Stimulated activated CD4-positive, alpha-beta T cell treated with anti-CD3 and anti-CD28 coated beads, Interleukin-1b, Interleukin-23, amount 100 ng/mL, for 48 hours (primary cell): ENCODE results near the gene CD63.
"Not testable (repeated sequence)": the region's sequence is repeated elsewhere in the genome, so short reads cannot be mapped to it uniquely, and the experiment has no call there.

ENCODE experiments used
- DNase-seq: peaks from one replicate; pipeline ENCODE4 v3.0.0-alpha.2; 2020

CD63 gene, protein sequence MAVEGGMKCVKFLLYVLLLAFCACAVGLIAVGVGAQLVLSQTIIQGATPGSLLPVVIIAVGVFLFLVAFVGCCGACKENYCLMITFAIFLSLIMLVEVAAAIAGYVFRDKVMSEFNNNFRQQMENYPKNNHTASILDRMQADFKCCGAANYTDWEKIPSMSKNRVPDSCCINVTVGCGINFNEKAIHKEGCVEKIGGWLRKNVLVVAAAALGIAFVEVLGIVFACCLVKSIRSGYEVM

DNA sequence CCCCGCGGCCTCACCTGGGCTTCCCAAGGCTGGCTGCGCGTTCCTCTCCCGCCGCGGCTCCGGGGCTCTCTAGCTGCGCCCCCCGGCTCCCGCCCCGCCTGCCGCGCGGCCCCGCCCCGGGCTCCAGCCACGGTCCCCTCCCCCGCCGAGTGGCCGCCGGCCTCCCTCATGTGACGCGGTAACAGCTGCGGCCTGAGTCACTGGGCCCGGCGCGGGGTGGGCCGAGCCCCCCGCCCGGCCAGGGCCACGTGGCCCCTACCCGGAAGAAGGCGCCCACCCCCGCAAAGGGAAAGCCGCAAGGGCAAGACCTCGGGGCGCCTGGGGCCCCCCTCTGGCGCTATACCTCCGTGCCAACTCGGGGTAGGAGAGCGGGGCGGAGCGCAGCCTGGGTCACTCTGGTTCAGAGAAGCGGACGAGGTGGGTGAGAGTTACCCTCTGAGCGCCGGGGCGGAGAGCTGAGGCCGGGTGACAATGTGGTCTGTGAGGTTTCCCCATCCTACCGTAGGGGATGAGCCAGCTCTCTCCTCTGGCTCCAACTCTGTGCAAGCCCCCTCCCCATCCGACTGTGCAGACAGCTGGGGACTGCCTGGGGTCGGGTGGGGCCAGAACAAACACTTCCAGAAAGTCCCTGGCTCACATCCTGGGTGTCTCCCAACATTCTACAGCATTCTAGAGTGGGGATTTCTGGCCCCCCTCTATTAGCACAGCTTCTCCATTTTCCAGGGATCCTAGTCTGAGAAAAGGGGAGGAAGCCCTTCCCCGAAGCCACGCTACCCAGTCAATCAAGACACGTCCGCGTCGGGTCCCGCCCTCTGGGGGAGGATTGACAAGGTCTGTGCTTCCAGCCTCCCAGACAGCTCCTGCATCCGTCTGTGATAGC lies at the start of gene CD63:
TSS of gene CD63 (minus strand) at position 71 of the 880 bp plus-strand sequence. CDS start 668 bp downstream, outside the sequence.
- DNase-seq: peak; percentile 76

DNA sequence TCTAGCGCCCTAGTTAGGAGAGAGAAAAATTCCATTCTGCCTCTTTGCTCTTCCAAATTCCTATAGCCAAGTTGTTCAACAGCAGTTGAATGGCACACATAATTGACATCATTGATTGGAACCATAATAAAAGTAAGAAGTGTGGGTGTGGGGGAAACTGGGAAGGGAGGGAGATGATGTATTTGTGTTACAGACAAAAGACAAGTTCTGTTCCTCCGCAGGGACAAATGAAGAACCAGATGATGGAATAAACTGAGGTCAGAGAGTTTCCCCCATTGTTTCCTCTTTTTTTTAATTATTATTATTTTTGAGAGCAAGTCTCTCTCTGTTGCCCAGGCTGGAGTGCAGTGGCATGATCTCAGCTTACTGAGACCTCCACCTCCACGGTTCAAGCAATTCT lies 49.0 kb upstream of the CD63 start:
- DNase-seq: no peak

- no peak for DNase-seq
Measured at GRCh38 chr12:55771736-55772135, 42.9 kb upstream of the CD63 start.

- DNase-seq: no peak
Measured at GRCh38 chr12:55767156-55767555, 38.3 kb upstream of the CD63 start.

DNA sequence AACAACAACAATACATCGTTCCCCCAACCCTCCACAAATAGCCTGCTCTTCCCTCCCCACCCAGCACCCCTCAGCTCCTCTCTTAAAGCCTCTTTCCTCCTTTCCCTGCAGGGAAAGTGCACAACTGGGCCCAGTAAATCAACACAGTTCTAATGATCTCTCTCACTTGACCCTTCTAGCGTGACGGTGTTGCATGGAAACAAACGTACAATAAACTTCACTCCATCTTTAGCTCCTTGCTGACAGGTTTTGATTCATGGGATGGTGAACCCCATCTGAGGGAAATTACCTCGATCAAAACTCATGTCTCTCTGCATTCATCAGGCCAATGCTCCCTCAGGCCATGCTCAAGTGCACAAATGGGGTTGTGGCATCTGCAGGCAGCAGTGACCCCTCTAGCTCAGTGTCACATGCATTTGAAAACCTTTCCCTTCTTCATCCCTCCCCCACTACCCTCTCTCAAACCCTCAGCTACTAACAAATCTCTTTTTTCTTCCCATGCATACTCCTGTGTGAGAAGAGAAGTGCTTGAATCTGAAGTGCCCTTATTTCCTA lies 37.0 kb upstream of the CD63 start:
- no peak for DNase-seq

GRCh38 chr12:55762646-55763045 lies 33.8 kb upstream of the CD63 start:
- DNase-seq: no peak

DNA sequence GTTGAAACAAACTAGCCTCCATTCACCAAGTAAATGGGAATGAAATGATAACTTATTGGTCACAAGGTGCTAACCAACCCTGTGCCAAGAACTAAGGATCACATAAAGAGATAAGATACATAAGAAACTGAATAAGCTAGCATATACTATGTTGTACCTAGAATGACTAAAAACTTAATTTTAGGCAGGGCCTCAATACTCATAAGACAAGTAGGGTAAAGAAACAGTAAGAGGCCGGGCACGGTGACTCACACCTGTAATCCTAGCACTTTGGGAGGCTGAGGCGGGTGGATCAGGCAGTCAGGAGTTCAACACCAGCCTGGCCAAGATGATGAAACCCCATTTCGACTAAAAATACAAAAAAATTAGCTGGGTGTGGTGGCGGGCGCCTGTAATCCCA lies 31.9 kb upstream of the CD63 start:
- DNase-seq: peak; percentile 80

DNA sequence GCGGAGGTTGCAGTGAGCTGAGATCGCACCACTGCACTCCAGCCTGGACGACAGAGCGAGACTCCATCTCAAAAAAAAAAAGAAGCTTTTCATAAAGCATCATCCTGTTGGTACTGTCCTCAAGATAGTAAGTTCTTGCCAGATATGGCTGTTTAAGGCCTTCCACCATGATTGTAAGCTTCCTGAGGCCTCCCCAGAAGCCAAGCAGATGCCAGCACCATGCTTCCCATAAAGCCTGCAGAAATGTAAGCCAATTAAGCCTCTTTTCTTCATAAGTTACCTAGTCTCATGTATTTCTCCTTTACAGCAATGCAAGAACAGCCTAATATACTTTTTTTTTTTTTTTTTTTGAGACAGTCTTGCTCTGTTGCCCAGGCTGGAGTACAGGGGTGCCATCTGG lies 29.8 kb upstream of the CD63 start:
- DNase-seq: not testable (repeated sequence)

DNA sequence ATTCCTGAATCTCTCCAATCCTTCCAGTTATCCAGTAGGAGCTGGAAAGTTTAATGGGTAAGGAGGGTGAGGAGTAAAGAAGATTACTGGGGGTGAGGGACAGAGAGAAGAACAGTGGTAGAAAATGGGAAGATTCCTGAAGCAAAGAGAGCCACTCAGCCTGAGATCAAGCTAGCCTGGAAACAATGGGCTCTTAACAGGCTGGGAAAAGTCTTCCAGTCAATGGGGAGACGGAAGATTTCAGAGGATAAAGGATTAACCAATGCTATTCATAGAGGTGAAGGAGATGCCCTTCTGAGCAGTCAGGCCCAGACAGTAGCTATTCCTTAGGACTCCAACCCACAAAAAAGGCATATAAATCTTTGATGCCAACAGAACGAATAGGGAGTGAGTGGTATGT lies 28.9 kb upstream of the CD63 start:
- no peak for DNase-seq

- DNase-seq: no peak
Measured at GRCh38 chr12:55755246-55755645, 26.4 kb upstream of the CD63 start.

DNA sequence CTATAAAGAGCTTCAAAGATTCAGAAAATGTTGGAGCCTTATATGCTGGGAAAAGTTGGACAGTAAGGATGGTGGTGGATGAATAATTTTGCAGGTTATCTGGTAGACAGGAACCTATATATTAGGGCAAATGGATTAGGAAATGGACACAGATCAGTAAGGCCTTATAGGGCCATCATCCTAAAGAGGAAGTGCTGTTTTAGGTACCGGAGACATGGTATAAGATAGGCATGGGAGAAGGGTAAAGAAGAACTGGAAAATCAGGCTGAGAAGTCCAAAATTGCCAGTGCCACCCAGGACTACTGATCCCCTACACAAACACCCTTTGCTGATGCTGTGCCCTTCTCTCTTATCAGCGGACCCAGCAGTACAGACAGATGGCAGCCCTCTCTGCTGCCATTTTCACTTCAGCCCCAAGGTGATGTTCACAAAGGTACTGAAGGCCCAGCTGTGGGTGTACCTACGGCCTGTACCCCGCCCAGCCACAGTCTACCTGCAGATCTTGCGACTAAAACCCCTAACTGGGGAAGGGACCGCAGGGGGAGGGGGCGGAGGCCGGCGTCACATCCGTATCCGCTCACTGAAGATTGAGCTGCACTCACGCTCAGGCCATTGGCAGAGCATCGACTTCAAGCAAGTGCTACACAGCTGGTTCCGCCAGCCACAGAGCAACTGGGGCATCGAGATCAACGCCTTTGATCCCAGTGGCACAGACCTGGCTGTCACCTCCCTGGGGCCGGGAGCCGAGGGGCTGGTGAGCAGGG lies 19.6 kb upstream of the CD63 start:
- DNase-seq: no peak

- DNase-seq: no peak
Measured at GRCh38 chr12:55746913-55747231, 18.1 kb upstream of the CD63 start.

DNA sequence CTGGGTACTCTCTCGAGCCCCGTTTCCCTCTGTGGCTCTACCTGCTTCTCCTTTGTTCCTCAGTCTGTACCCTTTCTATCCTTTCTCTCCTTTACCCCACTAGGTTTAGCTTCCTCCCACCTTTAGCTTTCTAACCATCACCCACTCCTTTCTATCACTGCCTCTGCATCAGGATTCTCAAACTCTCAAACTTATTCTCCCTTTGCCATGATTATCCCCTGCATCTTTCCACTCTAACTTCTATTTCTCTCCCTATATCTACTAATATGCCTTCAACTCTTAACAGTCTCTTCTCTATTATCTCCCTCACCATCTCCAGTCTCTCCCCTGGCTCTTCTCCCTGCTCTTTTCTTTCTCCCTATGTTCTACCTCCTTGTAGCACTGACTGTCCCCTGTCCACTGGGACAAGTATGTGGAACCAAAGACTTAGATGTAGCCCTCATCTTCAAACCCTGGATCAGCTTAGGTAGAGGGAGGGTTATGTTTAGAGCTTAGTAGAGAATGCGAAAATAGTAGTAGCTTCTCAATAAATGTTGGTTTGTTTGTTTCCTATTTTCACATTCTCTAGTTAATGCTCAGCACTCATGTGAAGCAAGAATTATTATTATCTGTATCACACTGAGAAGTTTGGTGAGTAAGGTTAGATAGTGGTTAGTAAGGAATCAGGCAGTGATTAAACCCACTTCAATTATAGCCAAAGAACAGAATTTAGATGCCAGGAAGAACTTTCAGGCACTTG lies 17.5 kb upstream of the CD63 start:
- no peak for DNase-seq

GRCh38 chr12:55745361-55746173 lies 16.8 kb upstream of the CD63 start:
- no peak for DNase-seq

GRCh38 chr12:55744340-55745030 lies 15.7 kb upstream of the CD63 start:
- no peak for DNase-seq

GRCh38 chr12:55743406-55744339 lies 14.9 kb upstream of the CD63 start:
- peak; percentile 52 for DNase-seq

DNA sequence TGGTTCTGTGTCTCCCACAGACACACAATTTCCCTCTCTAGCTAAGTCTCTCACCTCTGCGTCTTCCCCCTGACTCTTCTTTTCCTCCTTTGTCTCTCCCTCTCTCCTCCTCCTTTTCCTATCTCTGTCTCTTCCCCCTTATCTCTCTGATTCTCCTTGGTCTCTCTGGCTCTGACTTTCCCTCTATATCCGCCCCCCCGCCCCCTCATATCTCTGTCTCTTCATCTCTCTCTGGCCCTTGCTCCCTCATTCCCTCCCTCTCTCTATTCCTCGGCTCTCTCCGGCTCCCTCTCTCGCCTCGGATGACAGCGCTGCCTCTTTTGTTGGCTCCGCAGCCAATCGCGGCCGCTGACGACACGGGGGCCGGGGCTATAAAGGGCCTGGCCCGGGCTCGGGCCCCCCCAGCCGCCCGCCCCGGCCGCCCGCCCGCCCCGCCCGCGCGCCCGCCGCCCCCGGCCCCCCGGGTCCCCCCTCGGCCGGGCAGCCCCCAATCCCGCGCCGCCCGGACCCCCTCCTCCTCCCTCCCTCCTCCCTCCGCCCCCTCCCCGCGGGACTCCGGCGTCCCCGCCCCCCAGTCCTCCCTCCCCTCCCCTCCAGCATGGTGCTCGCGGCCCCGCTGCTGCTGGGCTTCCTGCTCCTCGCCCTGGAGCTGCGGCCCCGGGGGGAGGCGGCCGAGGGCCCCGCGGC lies 14.1 kb upstream of the CD63 start, which contains the start of gene GDF11:
TSS of gene GDF11 (plus strand) at position 404 of the 687 bp plus-strand sequence. CDS start at position 599, 195 bp downstream.
- DNase-seq: peak; percentile 75

DNA sequence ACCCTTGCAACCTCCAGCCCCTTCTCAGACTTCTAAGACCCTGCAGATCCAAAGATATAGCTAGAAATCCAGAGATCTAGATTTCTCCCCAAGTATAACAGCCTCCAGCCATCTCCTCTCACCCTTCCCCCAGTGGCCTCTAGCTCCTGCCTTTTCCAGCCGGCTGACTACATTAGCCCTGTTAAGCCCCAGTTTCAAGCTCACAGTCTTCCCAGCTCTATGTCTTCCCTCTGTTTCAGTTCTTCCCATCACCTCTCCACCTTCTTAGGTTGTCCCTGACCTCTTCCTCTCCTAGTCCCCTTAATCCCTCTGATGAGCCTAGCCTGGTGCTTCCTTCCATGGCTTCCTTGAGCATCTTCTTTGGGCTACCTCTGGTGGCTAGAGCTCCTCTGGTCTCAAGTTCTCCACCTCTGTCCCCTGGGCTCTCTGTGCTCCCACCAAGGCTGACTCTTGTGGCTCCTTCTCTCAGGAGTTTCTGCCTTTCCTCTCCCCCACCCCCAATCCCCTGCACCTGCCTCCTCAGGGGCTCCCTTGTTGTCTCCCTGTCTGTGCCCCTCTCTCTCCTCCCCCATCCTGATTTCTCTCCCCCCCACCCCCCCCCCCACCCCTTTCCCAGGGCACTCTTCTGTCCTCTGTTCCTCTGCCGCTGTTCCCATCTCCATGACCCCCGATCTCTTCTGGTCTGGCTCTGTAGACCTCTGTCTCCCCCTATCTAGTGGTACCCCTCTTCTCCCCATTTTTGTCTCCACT lies 13.3 kb upstream of the CD63 start:
- no peak for DNase-seq

DNA sequence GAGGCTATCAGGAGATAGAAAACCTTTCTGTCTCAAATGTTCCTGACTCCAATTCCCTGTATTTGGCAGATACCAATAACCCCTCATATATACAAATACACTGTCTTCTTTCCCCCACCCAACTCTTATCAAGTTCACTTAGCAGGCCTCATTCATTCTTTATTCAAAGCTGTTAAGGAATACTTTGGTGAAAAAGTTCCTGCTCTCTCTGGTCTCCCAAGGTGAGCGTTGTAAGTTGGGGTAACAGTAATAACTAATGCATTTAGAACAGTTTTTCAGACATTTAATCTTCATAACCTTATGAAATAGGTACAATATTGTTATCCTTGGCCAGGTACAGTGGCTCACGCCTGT lies 10.2 kb upstream of the CD63 start:
- no peak for DNase-seq
